ENCODE measurements around the gene CHRNA4. TPM values are rescaled to one million over a fixed set of nuclear protein-coding genes. Genes with fewer than 3 reads are reported as not detected.
"Not testable (repeated sequence)": the region's sequence is repeated elsewhere in the genome, so short reads cannot be mapped to it uniquely, and the experiment has no call there.

Gene CHRNA4
- total RNA-seq, 1 experiment from 2014 or later, result not detected

- DNase-seq, result no peak
- H3K36me3 ChIP-seq, result no peaks in the 10 kb centered on the region
- no peak overlapping the region for H3K4me3 ChIP-seq
- peaks cover 56% of the 10 kb centered on the region for H3K27me3 ChIP-seq
- no peaks in the 10 kb centered on the region for H3K9me3 ChIP-seq
Observed at GRCh38 chr20:63337786-63338420, 23.2 kb downstream of the CHRNA4 start.

GRCh38 chr20:63336232-63336752 lies 24.9 kb downstream of the CHRNA4 start:
- Histone ChIP-seq H3K9me3 (0 out of 2 replicates have a peak, but pooled peaks cover 2% of the 10 kb centered on the region), H3K27me3 (peaks cover 40% of the 10 kb centered on the region), H3K36me3 (no peaks in the 10 kb centered on the region), H3K4me3 (no peak overlapping the region)
- DNase-seq, result no peak

GRCh38 chr20:63335711-63336110 lies 25.4 kb downstream of the CHRNA4 start:
- no peak overlapping the region for H3K4me3 ChIP-seq
- DNase-seq, result no peak
- 0 out of 2 replicates have a peak, but pooled peaks cover 2% of the 10 kb centered on the region for H3K9me3 ChIP-seq
- H3K27me3 ChIP-seq, result peaks cover 34% of the 10 kb centered on the region
- no peaks in the 10 kb centered on the region for H3K36me3 ChIP-seq

GRCh38 chr20:63335060-63335459 lies 26.1 kb downstream of the CHRNA4 start:
- H3K36me3 ChIP-seq, H3K9me3 ChIP-seq, H3K4me3 ChIP-seq, DNase-seq: not testable (repeated sequence)
- peaks cover 33% of the 10 kb centered on the region for H3K27me3 ChIP-seq

- H3K27me3 ChIP-seq, result peaks cover 33% of the 10 kb centered on the region
- DNase-seq, result no peak
- 0 out of 2 replicates have a peak, but pooled peaks cover 2% of the 10 kb centered on the region for H3K9me3 ChIP-seq
- no peaks in the 10 kb centered on the region for H3K36me3 ChIP-seq
- H3K4me3 ChIP-seq, result no peak overlapping the region
Observed at GRCh38 chr20:63334356-63334755, 26.8 kb downstream of the CHRNA4 start.

GRCh38 chr20:63333241-63333836 lies 27.8 kb downstream of the CHRNA4 start:
- Histone ChIP-seq H3K27me3 (peaks cover 25% of the 10 kb centered on the region), H3K36me3 (no peaks in the 10 kb centered on the region), H3K4me3 (no peak overlapping the region), H3K9me3 (0 out of 2 replicates have a peak, but pooled peaks cover 2% of the 10 kb centered on the region)
- DNase-seq, result no peak

- Histone ChIP-seq H3K36me3 (no peaks in the 10 kb centered on the region), H3K4me3 (no peak overlapping the region), H3K27me3 (peaks cover 18% of the 10 kb centered on the region), H3K9me3 (0 out of 2 replicates have a peak, but pooled peaks cover 2% of the 10 kb centered on the region)
- no peak for DNase-seq
Observed at GRCh38 chr20:63332488-63333240, 28.5 kb downstream of the CHRNA4 start.

- no peak for DNase-seq
- H3K9me3 ChIP-seq, result 0 out of 2 replicates have a peak, but pooled peaks cover 2% of the 10 kb centered on the region
- no peaks in the 10 kb centered on the region for H3K36me3 ChIP-seq
- H3K4me3 ChIP-seq, result no peak overlapping the region
- H3K27me3 ChIP-seq, result peaks cover 12% of the 10 kb centered on the region
Observed at GRCh38 chr20:63331741-63332400, 29.3 kb downstream of the CHRNA4 start.

GRCh38 chr20:63330940-63331339 lies 30.2 kb downstream of the CHRNA4 start:
- Histone ChIP-seq H3K4me3 (no peak overlapping the region), H3K9me3 (0 out of 2 replicates have a peak, but pooled peaks cover 2% of the 10 kb centered on the region), H3K36me3 (no peaks in the 10 kb centered on the region), H3K27me3 (peaks cover 7% of the 10 kb centered on the region)
- DNase-seq, result no peak

GRCh38 chr20:63330084-63330760 lies 30.9 kb downstream of the CHRNA4 start:
- H3K4me3 ChIP-seq, result no peak overlapping the region
- peaks cover 3% of the 10 kb centered on the region; the same call in 1 of the 2 replicates for H3K27me3 ChIP-seq
- no peak for DNase-seq
- 0 out of 2 replicates have a peak, but pooled peaks cover 2% of the 10 kb centered on the region for H3K9me3 ChIP-seq
- no peaks in the 10 kb centered on the region for H3K36me3 ChIP-seq

- no peak for DNase-seq
- H3K9me3 ChIP-seq, result 0 out of 2 replicates have a peak, but pooled peaks cover 2% of the 10 kb centered on the region
- H3K36me3 ChIP-seq, result no peaks in the 10 kb centered on the region
- no peak overlapping the region for H3K4me3 ChIP-seq
- peaks cover under 1% of the 10 kb centered on the region; the same call in 1 of the 2 replicates for H3K27me3 ChIP-seq
Observed at GRCh38 chr20:63329331-63330083, 31.6 kb downstream of the CHRNA4 start.

GRCh38 chr20:63328718-63329275 lies 32.4 kb downstream of the CHRNA4 start:
- no peaks in the 10 kb centered on the region for H3K36me3 ChIP-seq
- no peak for DNase-seq
- H3K4me3 ChIP-seq, result no peak overlapping the region
- H3K9me3 ChIP-seq, result 0 out of 2 replicates have a peak, but pooled peaks cover 2% of the 10 kb centered on the region
- H3K27me3 ChIP-seq, result no peaks in the 10 kb centered on the region; the same call in 1 of the 2 replicates

GRCh38 chr20:63328026-63328700 lies 33.0 kb downstream of the CHRNA4 start:
- Histone ChIP-seq H3K36me3 (no peaks in the 10 kb centered on the region), H3K4me3 (no peak overlapping the region), H3K9me3 (0 out of 2 replicates have a peak, but pooled peaks cover 2% of the 10 kb centered on the region), H3K27me3 (no peaks in the 10 kb centered on the region; the same call in 1 of the 2 replicates)
- no peak for DNase-seq

GRCh38 chr20:63327231-63327745 lies 33.9 kb downstream of the CHRNA4 start:
- Histone ChIP-seq H3K36me3 (no peaks in the 10 kb centered on the region), H3K27me3 (peaks cover 3% of the 10 kb centered on the region; the same call in 1 of the 2 replicates), H3K9me3 (0 out of 2 replicates have a peak, but pooled peaks cover 2% of the 10 kb centered on the region), H3K4me3 (no peak overlapping the region)
- DNase-seq, result no peak
